NCI-H2029 (cell line): Measurements from ENCODE around the gene EIF3B.
A peak's percentile ranks its signal among the peaks of the same experiment; 100 is the strongest.
"Not testable (repeated sequence)": the region's sequence is repeated elsewhere in the genome, so short reads cannot be mapped to it uniquely, and the experiment has no call there.

ENCODE experiments used
- DNase-seq: peaks from one replicate; lab custom pipeline; 2025; lab: John Stamatoyannopoulos, UW

Gene EIF3B

GRCh38 chr7:2402687-2403013 lies 48.0 kb downstream of the EIF3B start:
- no peak for DNase-seq

- peak; percentile 92 for DNase-seq
These were observed 48.5 kb downstream of the EIF3B start, which contains the start of gene CHST12 for GRCh38 chr7:2403014-2403717. TSS of gene CHST12 (plus strand) at chr7:2403611. CDS start at chr7:2432640, 29,029 bp downstream.

GRCh38 chr7:2403718-2404648 lies 49.4 kb downstream of the EIF3B start:
- DNase-seq, result no peak

GRCh38 chr7:2404714-2405119 lies 50.1 kb downstream of the EIF3B start:
- DNase-seq, result no peak

GRCh38 chr7:2405201-2405600 lies 50.6 kb downstream of the EIF3B start:
- no peak for DNase-seq

- no peak for DNase-seq
These were observed 51.1 kb downstream of the EIF3B start for GRCh38 chr7:2405601-2406345.

GRCh38 chr7:2409745-2410414 lies 55.3 kb downstream of the EIF3B start:
- DNase-seq, result no peak

GRCh38 chr7:2411049-2411448 lies 56.4 kb downstream of the EIF3B start:
- DNase-seq, result no peak

- no peak for DNase-seq
These were observed 57.4 kb downstream of the EIF3B start for GRCh38 chr7:2411815-2412586.

GRCh38 chr7:2412587-2413201 lies 58.1 kb downstream of the EIF3B start:
- DNase-seq, result no peak

GRCh38 chr7:2416063-2416462 lies 61.4 kb downstream of the EIF3B start:
- DNase-seq, result no peak

GRCh38 chr7:2416650-2417049 lies 62.0 kb downstream of the EIF3B start:
- no peak for DNase-seq

GRCh38 chr7:2417178-2417577 lies 62.6 kb downstream of the EIF3B start:
- DNase-seq, result not testable (repeated sequence)

- DNase-seq, result no peak
These were observed 63.4 kb downstream of the EIF3B start for GRCh38 chr7:2417981-2418481.

- DNase-seq, result no peak
These were observed 65.7 kb downstream of the EIF3B start for GRCh38 chr7:2420216-2420933.

- DNase-seq, result no peak
These were observed 67.3 kb downstream of the EIF3B start for GRCh38 chr7:2421943-2422310.

GRCh38 chr7:2425749-2426148 lies 71.1 kb downstream of the EIF3B start:
- DNase-seq, result no peak
